ENCODE data around the gene CAMK2N2.

The CAMK2N2 gene

GRCh38 chr3:184240384-184241140 lies 20.8 kb downstream of the CAMK2N2 start:
- TF ChIP-seq SIN3A (IDR thresholded peaks at IDR 0.05; ENCODE audit: borderline replicate concordance, insufficient read depth, low read length) (no peak), FOXP2 (optimal IDR thresholded peaks at IDR 0.05; ENCODE audit: borderline replicate concordance, extremely low read depth, extremely low read length, insufficient read depth) (no peak), POLR2AphosphoS5 (IDR thresholded peaks at IDR 0.05; ENCODE audit: low read depth, low read length) (no peak), TAF1 (IDR thresholded peaks at IDR 0.05; ENCODE audit: borderline replicate concordance, insufficient read depth, low read length) (no peak)
- TF ChIP-seq, protein P1, sequence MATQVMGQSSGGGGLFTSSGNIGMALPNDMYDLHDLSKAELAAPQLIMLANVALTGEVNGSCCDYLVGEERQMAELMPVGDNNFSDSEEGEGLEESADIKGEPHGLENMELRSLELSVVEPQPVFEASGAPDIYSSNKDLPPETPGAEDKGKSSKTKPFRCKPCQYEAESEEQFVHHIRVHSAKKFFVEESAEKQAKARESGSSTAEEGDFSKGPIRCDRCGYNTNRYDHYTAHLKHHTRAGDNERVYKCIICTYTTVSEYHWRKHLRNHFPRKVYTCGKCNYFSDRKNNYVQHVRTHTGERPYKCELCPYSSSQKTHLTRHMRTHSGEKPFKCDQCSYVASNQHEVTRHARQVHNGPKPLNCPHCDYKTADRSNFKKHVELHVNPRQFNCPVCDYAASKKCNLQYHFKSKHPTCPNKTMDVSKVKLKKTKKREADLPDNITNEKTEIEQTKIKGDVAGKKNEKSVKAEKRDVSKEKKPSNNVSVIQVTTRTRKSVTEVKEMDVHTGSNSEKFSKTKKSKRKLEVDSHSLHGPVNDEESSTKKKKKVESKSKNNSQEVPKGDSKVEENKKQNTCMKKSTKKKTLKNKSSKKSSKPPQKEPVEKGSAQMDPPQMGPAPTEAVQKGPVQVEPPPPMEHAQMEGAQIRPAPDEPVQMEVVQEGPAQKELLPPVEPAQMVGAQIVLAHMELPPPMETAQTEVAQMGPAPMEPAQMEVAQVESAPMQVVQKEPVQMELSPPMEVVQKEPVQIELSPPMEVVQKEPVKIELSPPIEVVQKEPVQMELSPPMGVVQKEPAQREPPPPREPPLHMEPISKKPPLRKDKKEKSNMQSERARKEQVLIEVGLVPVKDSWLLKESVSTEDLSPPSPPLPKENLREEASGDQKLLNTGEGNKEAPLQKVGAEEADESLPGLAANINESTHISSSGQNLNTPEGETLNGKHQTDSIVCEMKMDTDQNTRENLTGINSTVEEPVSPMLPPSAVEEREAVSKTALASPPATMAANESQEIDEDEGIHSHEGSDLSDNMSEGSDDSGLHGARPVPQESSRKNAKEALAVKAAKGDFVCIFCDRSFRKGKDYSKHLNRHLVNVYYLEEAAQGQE (IDR thresholded peaks at IDR 0.05; ENCODE audit: insufficient read depth in 1 of 2, low read depth in 2 of 2, low read length in 2 of 2), result peak; percentile 86 to 95

- no peak for TF ChIP-seq FOXP2 (optimal IDR thresholded peaks at IDR 0.05; ENCODE audit: borderline replicate concordance, extremely low read depth, extremely low read length, insufficient read depth)
- TF ChIP-seq POLR2AphosphoS5 (IDR thresholded peaks at IDR 0.05; ENCODE audit: low read depth, low read length), result no peak
- no peak for TF ChIP-seq SIN3A (IDR thresholded peaks at IDR 0.05; ENCODE audit: borderline replicate concordance, insufficient read depth, low read length)
- TF ChIP-seq, protein P1 (IDR thresholded peaks at IDR 0.05; ENCODE audit: insufficient read depth in 1 of 2, low read depth in 2 of 2, low read length in 2 of 2), result no peak
- no peak for TF ChIP-seq TAF1 (IDR thresholded peaks at IDR 0.05; ENCODE audit: borderline replicate concordance, insufficient read depth, low read length)
Observed at GRCh38 chr3:184239708-184240107, 21.6 kb downstream of the CAMK2N2 start.

GRCh38 chr3:184239221-184239620 lies 22.1 kb downstream of the CAMK2N2 start:
- no peak for TF ChIP-seq POLR2AphosphoS5 (IDR thresholded peaks at IDR 0.05; ENCODE audit: low read depth, low read length)
- TF ChIP-seq SIN3A (IDR thresholded peaks at IDR 0.05; ENCODE audit: borderline replicate concordance, insufficient read depth, low read length), result no peak
- TF ChIP-seq, protein P1 (IDR thresholded peaks at IDR 0.05; ENCODE audit: insufficient read depth in 1 of 2, low read depth in 2 of 2, low read length in 2 of 2), result no peak
- TF ChIP-seq TAF1 (IDR thresholded peaks at IDR 0.05; ENCODE audit: borderline replicate concordance, insufficient read depth, low read length), result no peak
- TF ChIP-seq FOXP2 (optimal IDR thresholded peaks at IDR 0.05; ENCODE audit: borderline replicate concordance, extremely low read depth, extremely low read length, insufficient read depth), result no peak

DNA sequence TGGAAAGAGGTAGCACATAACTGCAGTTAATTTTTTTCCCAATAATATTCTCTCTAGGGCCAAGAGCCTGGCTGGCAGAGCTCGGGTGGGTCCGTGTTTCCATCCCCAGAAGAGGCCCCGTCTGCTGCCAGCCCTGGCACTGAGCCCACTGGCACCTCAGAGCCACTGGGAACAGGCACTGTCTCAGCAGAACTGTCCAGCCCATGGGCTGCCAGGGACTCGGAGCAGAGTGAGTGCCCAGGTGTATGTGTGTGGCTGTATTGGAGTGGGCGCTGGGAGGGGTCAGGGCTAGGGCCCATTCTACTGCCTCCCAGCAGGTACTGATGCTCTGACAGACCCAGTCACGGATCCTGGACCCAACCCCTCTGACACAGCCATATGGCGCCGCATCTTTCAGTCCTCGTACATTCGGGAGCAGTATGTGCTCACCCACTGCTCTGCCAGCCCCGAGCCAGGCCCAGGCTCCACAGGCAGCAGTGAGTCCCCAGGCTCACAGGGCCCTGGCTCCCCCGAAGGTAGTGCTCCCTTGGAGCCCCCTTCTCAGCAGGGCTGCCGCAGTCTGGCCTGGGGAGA lies 23.0 kb downstream of the CAMK2N2 start:
- TF ChIP-seq FOXP2 (optimal IDR thresholded peaks at IDR 0.05; ENCODE audit: borderline replicate concordance, extremely low read depth, extremely low read length, insufficient read depth) (no peak), SIN3A (IDR thresholded peaks at IDR 0.05; ENCODE audit: borderline replicate concordance, insufficient read depth, low read length) (no peak), TAF1 (IDR thresholded peaks at IDR 0.05; ENCODE audit: borderline replicate concordance, insufficient read depth, low read length) (no peak), POLR2AphosphoS5 (IDR thresholded peaks at IDR 0.05; ENCODE audit: low read depth, low read length) (no peak)
- TF ChIP-seq, protein P1 (IDR thresholded peaks at IDR 0.05; ENCODE audit: insufficient read depth in 1 of 2, low read depth in 2 of 2, low read length in 2 of 2), result no peak

Measured in PFSK-1 (cell line).